ENCODE measurements around the gene MTG2.

MTG2 gene

DNA sequence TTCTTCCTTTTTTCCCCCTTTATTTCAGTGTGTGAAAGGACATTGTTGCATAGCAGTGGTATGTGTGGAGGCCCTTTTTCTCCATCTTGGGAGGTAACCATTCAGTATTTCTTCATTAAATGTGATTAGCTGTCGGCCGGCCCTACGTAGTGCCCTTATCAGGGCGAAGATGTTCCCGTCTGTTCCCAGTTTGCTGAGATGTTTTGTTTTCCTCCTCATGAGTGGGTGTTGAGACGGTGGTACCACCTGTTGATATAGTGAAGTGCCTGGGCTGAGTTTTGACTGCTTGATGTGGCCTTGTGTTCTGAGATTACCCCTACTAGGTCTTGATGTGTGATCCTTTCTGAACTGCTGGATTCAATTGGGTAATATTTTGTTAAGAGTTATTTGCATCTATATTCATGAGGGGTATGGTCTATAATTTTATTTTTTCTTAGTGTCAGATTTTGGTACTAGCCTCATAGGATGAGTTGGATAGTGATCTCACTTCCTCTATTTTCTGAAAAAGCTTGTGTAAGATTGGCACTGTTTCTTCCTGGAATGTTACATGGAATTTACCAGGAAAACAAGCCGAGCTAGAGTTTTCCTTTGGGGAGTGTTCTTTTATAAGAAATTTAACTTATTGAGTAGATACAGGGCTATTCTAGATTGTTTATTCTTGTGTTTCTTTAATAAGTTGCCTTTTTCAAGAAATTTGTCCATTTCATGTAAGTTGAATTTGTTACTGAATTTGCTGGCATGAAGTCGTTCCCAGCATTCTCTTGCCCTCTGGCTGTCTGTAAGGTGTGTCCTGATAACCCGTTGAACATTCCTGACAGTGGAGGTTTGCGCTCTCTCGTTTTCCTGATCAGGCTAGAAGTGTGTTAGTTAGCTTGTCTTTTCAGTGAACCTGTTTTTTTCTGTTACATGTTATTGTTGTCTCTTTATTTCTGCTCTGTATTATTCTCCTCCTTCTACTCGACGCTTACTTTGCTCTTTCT is 4.3 kb downstream of the MTG2 start:
- DNase-seq (ENCODE audit: low spot score) = no peak

DNA sequence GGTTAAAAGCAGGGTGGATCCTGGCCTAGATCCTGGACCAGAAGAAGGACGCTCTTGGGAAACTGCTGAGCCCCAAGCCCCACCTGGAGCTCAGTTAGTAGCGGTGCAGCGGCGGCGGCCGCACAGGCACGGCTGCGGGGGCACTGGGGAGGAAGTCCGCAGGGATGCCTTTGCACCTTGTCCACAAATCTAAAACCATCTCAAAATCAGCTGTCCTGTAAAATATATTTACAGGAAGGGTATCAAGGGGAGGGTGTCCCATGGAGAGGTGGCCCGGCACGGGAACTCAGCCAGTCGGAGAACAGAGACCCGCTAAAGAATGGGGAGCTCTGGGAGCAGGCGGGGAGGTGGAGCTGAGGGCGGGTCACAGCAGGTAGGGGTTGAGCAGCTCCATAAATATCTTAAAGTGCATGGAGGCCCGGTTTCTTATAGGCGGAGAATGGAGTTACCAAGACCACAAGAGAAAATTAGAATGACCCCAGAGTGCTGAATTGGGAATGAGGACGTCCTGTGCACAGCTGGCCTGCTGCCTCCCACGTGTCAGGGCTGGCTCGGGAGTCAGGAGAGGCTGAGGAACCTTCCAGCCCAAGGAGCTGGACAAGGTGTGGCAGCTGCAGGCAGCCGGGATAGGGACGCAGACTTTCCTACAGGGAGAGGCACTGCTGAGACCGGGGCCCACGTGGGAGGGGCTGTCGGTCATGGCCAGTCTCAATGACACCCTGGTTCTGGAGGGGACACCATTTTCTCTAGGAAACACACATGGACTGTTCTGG is 8.0 kb downstream of the MTG2 start:
- DNase-seq (ENCODE audit: low spot score) = no peak

DNA sequence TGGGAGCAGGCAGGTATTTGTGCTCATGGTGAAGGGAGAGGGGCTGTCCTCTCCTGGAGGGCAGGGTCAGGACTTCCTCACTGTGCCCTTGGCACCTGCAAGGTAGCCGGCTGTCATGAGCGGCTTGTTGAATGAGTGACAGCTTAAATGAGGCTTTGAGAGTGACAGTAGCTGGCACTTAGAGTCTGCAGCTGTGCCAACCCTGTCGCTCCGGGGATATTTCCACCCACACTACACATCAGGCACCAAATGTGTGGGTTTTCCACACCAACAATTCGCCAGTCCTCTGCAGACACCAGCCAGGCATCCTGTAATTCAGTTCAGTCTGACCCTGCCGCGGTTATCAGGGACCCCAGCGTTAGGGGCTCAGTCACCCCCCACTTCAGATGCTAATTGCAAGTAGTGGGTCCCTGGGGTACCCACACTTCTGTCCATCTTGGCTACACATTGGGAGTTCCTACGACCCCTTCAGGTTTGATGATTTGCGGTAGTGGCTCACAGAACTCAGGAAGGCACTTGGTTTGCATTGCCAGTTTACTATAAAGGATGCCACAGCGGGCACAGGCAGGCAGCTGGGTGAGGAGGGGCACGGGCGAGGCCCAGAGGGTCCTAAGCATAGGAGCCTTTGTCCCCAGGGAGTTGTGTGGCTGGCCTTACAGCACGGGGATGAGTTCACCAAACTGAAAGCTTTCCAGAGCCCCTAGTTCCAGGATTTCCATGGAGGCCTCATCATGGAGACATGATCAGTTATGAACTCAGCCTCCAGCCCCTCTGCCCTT is 9.1 kb downstream of the MTG2 start:
- DNase-seq (ENCODE audit: low spot score) = no peak

DNA sequence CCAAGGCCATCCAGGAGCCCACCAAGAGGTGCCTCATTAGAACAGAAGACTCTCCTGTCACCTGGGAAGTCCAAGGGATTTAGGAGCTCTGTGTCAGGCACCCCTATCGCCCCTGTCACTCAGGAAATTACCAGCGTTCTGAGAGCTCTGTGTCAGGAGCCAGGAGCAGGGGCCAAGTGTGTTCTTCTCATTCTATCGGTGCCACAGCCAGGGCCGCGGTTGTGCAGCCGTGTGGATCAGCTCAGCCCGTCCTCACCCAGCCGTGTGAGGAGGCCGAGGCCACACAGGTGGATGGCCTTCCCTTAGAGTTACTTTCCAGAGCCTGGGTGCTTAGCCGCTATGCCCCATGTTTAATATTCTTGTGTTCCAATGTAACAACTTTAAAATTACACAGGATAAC is 9.8 kb downstream of the MTG2 start:
- DNase-seq (ENCODE audit: low spot score) = no peak

DNA sequence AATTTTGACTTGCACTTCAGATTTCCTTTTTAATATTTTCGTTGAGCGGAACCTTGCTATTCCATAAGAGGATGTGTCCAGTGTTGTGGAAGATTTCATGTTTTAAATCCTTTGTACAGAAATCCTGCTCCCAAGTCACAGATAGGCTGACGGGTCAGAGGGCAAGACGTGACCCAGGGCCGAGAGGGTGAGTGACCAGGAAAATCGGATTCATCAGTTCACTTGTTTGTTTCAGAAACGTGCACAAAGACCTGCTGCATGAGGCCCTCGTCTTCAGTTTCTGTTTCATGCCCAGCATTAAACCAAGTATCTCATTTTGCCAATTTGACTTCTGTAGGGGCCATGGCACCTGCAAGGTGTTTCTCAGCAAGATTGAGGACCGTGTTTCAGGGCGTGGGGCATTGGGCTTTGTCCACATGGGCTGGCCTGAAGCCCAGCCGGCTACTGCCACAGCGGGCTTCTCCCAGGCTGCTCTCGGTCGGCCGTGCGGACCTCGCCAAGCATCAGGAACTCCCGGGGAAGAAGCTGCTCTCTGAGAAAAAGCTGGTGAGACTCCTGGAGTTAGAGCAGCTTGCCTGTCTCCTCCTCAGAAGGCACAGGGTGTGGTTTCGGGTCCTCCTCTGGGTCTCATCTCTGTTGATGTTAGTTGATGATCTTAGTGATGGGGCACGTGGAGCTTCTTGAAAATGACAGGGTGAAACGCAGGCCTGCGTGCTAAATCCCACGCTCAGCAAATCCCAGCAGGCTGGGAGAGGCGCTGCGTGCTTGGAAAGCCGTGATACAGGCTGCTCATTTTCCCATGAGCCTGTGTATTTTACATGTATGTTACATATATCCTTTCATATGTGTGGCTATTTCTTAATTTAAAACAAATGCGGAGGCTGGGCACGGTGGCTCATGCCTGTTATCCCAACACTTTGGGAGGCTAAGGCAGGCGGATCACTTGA is 10.5 kb downstream of the MTG2 start:
- no peak for DNase-seq (ENCODE audit: low spot score)

DNA sequence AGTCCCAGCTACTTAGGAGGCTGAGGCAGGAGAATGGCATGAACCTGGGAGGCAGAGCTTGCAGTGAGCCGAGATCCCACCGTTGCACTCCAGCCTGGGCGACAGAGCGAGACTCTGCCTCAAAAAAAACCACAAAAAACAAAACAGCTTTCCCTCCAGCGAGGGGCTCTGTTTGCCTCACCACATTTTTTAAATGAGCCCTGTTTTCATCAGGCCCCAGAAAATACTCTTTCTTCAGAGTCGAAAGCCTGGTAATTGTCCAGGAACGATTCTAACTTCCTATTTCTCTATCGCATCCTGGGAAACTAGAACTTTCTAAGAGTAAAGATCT is 12.2 kb downstream of the MTG2 start:
- no peak for DNase-seq (ENCODE audit: low spot score)

DNA sequence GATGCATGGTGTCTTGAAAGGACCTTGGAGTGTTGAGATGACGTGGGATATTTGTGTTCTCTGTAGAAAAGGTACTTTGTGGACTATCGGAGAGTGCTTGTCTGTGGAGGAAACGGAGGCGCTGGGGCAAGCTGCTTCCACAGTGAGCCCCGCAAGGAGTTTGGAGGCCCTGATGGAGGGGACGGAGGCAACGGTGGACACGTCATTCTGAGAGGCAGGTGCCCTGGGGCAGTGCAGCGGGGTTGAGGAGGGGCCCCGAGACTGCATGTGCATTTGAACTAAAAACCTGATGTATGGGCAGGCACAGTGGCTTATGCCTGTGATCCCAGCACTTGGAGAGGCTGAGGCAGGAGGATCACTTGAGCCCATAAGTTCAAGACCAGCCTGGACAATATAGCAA is 12.9 kb downstream of the MTG2 start:
- no peak for DNase-seq (ENCODE audit: low spot score)

DNA sequence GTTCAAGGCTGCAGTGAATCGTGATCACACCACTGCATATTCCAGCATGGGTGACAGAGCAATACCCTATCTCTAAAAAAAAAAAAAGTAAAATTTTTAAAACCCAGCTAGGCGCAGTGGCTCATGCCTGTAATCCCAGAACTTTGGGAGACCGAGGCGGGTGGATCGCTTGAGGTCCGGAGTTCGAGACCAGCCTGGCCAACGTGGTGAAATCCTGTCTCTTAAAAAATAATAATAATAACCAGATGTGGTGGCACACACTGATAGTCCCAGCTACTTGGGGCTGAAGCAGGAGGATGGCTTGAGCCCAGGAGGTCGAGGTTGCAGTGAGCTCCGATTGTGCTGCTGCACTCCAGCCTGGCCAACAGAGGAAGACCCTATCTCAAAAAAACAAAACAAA is 13.5 kb downstream of the MTG2 start:
- no peak for DNase-seq (ENCODE audit: low spot score)

DNA sequence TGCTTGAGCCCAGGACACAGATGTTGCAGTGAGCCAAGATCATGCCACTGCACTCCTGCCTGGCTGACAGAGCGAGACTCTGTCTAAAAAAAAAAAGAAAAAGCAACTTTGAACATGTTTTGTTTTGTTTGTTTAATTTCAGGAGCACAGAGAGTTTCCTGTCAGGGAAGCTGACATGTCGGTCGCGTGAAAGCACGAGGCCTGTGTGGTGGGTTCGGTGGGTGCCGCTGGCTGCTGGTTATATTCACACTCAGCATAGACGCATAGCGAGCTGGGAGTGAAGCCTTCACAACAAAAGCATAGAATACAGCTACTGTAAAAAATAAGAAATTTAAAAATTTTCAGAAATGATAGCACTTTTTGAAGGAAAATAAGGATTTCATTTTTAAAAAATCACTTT is 14.5 kb downstream of the MTG2 start:
- no peak for DNase-seq (ENCODE audit: low spot score)

DNA sequence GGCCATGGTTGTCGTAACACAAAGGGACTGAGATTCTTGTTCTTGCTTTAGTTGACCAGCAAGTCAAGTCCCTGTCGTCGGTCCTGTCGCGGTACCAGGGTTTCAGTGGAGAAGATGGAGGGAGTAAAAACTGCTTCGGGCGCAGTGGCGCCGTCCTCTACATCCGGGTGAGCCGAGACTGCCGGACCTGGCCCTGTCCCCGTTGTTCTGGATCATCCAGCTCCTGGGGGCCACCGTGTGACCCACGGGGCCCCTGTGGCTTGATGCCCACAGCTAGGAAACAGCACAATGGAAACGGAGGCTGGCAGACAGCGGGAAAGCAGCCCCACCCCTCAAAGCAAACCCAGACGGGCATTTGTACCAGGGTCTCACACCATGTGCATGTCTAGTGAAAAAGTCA is 15.0 kb downstream of the MTG2 start:
- no peak for DNase-seq (ENCODE audit: low spot score)

DNA sequence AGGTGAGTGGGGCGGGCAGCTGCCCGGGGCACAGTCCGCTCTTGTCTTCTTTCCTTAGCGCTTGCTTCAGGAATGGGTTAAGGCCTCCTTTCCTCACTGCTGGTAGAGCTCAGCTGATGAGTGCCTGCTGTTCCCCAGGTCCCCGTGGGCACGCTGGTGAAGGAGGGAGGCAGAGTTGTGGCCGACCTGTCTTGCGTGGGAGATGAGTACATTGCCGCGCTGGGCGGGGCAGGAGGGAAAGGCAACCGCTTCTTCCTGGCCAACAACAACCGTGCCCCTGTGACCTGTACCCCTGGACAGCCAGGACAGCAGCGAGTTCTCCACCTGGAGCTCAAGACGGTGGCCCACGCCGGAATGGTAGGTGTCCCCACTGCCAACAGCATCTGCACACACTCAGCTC is 15.7 kb downstream of the MTG2 start:
- no peak for DNase-seq (ENCODE audit: low spot score)

DNA sequence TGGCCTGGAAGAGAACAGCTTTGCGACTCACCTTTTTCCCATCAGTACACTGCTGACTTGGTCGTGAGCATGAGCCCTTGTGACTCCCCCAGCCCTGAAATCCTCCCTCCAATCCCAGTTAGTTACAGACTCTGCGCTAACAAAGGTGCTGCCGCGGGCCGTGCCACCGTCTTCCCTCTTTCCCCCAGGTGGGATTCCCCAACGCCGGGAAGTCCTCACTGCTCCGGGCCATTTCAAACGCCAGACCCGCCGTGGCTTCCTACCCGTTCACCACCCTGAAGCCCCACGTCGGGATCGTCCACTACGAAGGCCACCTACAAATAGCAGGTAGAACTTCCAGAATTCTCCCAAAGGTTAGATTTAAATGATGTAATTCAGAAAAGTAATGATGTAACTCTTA is 16.1 kb downstream of the MTG2 start:
- no peak for DNase-seq (ENCODE audit: low spot score)

DNA sequence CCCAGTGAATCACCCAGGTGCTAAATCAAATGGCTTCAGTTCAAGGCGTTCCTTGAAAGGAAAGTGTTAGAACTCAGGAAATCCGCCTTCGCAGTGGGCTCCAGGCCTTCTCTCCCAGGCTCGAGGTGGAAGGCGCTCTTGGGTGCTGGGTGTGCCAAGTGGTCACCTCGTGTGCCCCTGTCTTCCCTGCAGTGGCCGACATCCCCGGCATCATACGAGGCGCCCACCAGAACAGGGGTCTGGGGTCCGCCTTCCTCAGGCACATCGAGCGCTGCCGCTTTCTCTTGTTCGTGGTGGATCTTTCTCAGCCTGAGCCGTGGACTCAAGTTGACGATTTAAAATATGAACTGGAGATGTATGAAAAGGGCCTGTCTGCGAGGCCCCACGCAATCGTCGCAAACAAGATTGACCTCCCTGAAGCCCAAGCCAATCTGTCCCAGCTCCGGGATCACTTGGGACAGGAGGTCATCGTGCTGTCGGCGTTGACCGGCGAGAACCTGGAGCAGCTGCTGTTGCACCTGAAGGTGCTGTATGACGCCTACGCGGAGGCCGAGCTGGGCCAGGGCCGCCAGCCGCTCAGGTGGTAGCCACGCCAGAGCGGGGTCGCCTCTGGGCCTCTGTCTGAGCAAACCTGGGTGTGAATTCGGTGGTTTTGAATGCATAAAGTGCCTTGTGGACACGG is 17.8 kb downstream of the MTG2 start:
- DNase-seq (ENCODE audit: low spot score) = no peak

DNA sequence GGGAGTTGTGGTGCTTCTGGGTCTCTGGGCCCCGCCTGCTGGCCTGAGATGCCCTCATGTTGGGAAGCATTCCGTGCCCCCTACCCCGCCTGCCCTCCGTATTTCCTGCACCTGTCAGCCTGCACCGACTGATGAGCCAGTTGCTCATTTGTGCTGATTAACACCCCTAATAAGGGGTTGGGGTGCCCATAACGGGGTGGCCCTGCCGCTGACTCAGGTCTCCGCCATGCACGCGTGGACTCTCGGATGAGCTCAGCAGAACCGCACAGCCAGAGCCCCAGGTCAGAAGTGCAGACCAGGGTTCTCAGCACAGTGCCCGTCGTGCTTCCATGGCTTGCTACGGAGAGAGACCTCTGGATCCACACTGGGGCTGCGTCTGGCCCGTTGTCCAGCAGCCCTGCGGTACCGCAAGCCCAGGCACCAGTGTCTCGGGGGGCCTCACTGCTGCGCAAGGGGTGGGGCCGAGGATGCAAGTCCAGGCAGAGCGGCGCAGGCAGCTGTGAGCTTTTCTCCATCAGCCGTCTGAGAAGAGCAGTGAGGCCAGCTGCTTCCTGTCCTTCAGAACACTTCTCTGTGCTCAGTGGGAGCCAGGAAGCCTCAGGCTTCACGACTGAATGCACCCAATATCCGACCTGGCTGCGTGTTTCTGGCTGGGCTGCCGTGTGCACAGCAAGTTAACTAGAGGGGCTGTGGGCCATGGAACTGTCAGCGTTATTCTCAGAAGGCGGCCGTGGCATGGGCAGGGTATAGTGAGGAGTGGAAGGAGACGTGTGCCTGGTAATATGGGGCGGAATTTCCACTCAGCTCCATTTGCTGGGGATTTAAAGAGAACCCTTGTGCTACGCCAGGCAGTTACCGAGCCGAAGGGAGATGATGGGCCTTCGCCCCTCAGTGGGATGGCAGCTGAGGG is 18.6 kb downstream of the MTG2 start:
- DNase-seq (ENCODE audit: low spot score) = no peak

DNA sequence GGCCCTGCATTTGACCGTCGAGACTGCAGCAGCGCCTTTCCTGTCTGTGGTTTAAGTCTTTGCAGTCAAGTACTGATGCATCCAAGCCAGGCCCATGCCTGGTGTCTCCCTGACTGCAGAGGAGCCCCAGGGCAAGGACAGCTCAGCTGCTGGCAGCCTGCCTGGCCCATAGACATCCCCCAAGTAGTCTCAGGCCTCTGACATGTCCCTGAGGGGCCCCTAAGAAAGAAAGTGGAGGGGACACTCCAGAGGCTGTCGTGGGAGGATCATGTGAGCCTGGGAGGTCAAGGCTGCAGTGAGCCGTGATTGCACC is 19.2 kb downstream of the MTG2 start:
- no peak for DNase-seq (ENCODE audit: low spot score)

DNA sequence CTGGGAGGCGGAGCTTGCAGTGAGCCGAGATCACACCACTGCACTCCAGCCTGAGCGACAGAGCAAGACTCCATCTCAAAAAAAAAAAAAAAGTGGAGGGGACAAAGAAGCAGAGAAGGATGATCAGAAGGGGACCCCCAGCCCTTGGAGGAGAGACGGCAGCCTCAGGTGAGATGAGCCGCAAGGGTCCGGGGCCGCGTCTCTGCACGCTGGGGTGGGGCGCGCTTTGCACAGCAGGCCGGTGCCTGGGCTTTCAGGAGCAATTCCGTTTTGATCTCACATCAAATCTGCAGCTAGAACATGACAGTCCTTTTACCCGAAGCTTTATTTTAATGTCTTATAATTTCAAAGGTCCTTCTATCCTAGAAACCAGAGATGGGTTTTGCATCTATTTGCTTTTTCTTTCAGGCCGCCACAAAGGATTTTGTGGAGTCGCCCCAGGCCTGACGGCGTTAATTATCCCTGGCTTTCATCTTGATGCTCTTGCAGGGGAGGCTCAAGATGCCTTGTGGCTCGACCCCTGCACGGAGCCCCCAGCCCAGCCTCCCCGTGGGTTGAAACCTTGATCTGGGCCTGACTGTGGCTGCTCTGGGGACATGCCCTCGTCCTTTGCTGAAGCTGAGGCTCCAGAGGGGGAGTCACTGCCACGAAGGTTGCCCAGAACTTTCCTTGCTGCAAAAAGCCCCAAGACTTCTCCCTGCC is 20.0 kb downstream of the MTG2 start:
- no peak for DNase-seq (ENCODE audit: low spot score)

DNA sequence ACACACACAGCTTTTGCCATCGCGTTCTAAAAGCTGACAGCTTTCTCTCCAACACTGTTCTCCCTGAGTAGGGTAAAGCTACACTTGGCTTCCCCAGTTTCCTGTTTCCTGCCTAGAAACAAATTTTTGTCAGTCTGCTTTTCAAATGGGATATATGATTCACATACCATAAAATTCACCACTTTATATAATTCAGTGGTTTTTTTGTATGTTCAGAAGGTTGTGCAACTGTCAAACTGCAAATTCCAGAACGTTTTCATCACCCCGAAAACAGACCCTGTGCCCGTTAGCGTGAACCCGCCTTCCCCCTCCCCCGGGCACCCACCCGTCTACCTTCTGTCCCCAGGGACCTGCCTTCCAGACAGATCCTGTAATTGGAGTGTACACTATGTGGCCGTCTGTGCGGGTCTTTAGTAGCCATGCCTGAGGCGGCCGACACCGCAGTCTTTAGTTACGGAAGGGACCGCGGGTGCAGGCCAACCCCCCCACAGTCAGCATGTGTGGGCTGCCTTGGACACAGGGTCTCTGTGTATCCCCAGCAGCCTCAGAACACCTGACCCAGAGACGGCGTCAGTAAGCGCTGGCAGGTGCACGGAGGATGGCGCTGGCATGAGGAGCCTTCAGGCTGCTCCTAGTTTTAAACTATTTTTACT is 20.7 kb downstream of the MTG2 start:
- DNase-seq (ENCODE audit: low spot score) = no peak

DNA sequence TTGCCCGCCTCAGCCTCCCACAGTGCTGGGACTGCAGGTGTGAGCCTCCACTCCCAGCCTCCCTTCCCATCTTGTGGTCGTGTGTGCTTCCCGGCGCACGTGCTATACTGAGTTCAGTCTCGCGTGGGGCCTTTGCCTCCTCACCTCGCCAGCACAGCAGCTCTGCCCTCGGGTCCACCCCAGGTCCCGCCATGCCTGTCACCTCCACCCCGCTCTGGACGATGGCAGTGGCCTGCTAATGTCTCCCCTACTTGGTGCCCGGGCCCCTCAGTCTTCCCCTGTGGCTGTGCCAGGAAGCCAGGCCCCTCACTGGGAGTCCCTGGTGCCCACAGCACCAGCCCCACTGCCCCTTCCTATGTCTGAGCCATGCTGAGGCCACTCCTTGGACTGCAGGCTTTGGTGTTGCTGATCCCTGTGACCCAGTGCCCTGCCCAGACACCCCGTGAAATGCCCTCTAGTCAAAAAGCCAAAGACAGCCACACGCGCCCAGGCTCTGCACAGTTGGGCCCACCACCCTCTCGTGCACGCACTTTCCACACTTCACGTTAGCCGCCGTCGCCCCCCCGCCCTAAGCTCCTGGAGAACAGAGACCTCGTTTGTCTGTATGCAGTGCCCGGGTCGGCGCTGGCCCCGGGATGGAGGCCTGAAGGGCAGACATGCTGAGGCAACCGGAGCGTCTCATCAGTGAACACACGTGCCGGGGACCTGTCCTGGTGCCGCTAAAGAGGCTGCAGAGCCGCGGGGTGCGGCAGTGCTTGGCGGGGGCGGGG is 23.0 kb downstream of the MTG2 start:
- no peak for DNase-seq (ENCODE audit: low spot score)
